ENCODE data around the gene RIMBP3B.
"Not testable (repeated sequence)": the region's sequence is repeated elsewhere in the genome, so short reads cannot be mapped to it uniquely, and the experiment has no call there.

The RIMBP3B gene

GRCh38 chr22:21383701-21384467 lies at the start of gene RIMBP3B:
RIMBP3B (plus strand) TSS chr22:21383751; CDS start chr22:21383859, 108 bp downstream.
- H3K4me3 ChIP-seq, result not testable (repeated sequence)

GRCh38 chr22:21357527-21357926 lies 26.0 kb upstream of the RIMBP3B start:
- H3K27ac ChIP-seq, result not testable (repeated sequence)

More at GRCh38 chr22:21383701-21384467, at the start of gene RIMBP3B:
- not testable (repeated sequence) for H3K27ac ChIP-seq

GRCh38 chr22:21360525-21360924 lies 23.0 kb upstream of the RIMBP3B start:
- H3K4me3 ChIP-seq, H3K27ac ChIP-seq: not testable (repeated sequence)

More at GRCh38 chr22:21357527-21357926, 26.0 kb upstream of the RIMBP3B start:
- not testable (repeated sequence) for H3K4me3 ChIP-seq

GRCh38 chr22:21362473-21362872 lies 21.1 kb upstream of the RIMBP3B start:
- not testable (repeated sequence) for H3K27ac ChIP-seq, H3K4me3 ChIP-seq

GRCh38 chr22:21363061-21363460 lies 20.5 kb upstream of the RIMBP3B start:
- not testable (repeated sequence) for H3K27ac ChIP-seq, H3K4me3 ChIP-seq

- not testable (repeated sequence) for H3K27ac ChIP-seq, H3K4me3 ChIP-seq
Measured at GRCh38 chr22:21363803-21364202, 19.7 kb upstream of the RIMBP3B start.

GRCh38 chr22:21364362-21364761 lies 19.2 kb upstream of the RIMBP3B start:
- H3K27ac ChIP-seq, result not testable (repeated sequence)

GRCh38 chr22:21365337-21365736 lies 18.2 kb upstream of the RIMBP3B start:
- H3K27ac ChIP-seq, H3K4me3 ChIP-seq: not testable (repeated sequence)

More at GRCh38 chr22:21364362-21364761, 19.2 kb upstream of the RIMBP3B start:
- not testable (repeated sequence) for H3K4me3 ChIP-seq

- not testable (repeated sequence) for H3K27ac ChIP-seq, H3K4me3 ChIP-seq
Measured at GRCh38 chr22:21368603-21369310, 14.8 kb upstream of the RIMBP3B start.

GRCh38 chr22:21375880-21376279 lies 7.7 kb upstream of the RIMBP3B start:
- not testable (repeated sequence) for H3K27ac ChIP-seq, H3K4me3 ChIP-seq

- not testable (repeated sequence) for H3K27ac ChIP-seq, H3K4me3 ChIP-seq
Measured at GRCh38 chr22:21384468-21385357, 1.2 kb downstream of the RIMBP3B start.

GRCh38 chr22:21389480-21389879 lies 5.9 kb downstream of the RIMBP3B start:
- not testable (repeated sequence) for H3K27ac ChIP-seq

GRCh38 chr22:21390013-21390412 lies 6.5 kb downstream of the RIMBP3B start:
- not testable (repeated sequence) for H3K27ac ChIP-seq, H3K4me3 ChIP-seq

More at GRCh38 chr22:21389480-21389879, 5.9 kb downstream of the RIMBP3B start:
- not testable (repeated sequence) for H3K4me3 ChIP-seq

GRCh38 chr22:21394613-21395012 lies 11.1 kb downstream of the RIMBP3B start:
- not testable (repeated sequence) for H3K4me3 ChIP-seq

GRCh38 chr22:21401197-21401969 lies 17.8 kb downstream of the RIMBP3B start:
- not testable (repeated sequence) for H3K4me3 ChIP-seq, H3K27ac ChIP-seq

More at GRCh38 chr22:21394613-21395012, 11.1 kb downstream of the RIMBP3B start:
- H3K27ac ChIP-seq, result not testable (repeated sequence)

- H3K4me3 ChIP-seq, H3K27ac ChIP-seq: not testable (repeated sequence)
Measured at GRCh38 chr22:21402763-21403314, 19.3 kb downstream of the RIMBP3B start.

- not testable (repeated sequence) for H3K4me3 ChIP-seq, H3K27ac ChIP-seq
Measured at GRCh38 chr22:21407139-21407538, 23.6 kb downstream of the RIMBP3B start.

- not testable (repeated sequence) for H3K27ac ChIP-seq, H3K4me3 ChIP-seq
Measured at GRCh38 chr22:21407792-21408191, 24.2 kb downstream of the RIMBP3B start.

GRCh38 chr22:21416375-21416774 lies 32.8 kb downstream of the RIMBP3B start:
- not testable (repeated sequence) for H3K27ac ChIP-seq, H3K4me3 ChIP-seq

All from skin epidermis (tissue), 12 donors.